HEK293T (cell line): ENCODE results near the gene BMP7.

ENCODE experiments used
- ARNT ChIP-seq: fragments of 450-650 bp; IDR thresholded peaks from 2 replicates; pipeline ENCODE4 v1.6.1; 2017; ENCODE audit warnings: mild to moderate bottlenecking
- BHLHE40 ChIP-seq: fragments of 450-650 bp; IDR thresholded peaks from 2 replicates; pipeline ENCODE4 v1.6.1; 2016; ENCODE audit warnings: mild to moderate bottlenecking, moderate library complexity, borderline replicate concordance
- CTBP1 ChIP-seq: fragments of 450-650 bp; IDR thresholded peaks from 2 replicates; pipeline ENCODE4 v1.6.1; 2016; ENCODE audit warnings: borderline replicate concordance
- FOXA1 ChIP-seq: fragments of 450-650 bp; IDR thresholded peaks from 2 replicates; pipeline ENCODE4 v1.6.1; 2016; ENCODE audit warnings: mild to moderate bottlenecking
- FOXK2 ChIP-seq: fragments of 450-650 bp; IDR thresholded peaks from 2 replicates; pipeline ENCODE4 v1.6.1; 2016; ENCODE audit warnings: mild to moderate bottlenecking
- FOXM1 ChIP-seq: fragments of 450-650 bp; IDR thresholded peaks from 2 replicates; pipeline ENCODE4 v1.6.1; 2017; ENCODE audit warnings: mild to moderate bottlenecking, borderline replicate concordance
- L3MBTL2 ChIP-seq: fragments of 450-650 bp; conservative IDR thresholded peaks from 2 replicates; pipeline ENCODE4 v1.6.1; 2016; ENCODE audit warnings: mild to moderate bottlenecking
- LEF1 ChIP-seq: fragments of 450-650 bp; IDR thresholded peaks from 2 replicates; pipeline ENCODE4 v1.6.1; 2017; ENCODE audit warnings: mild to moderate bottlenecking, borderline replicate concordance
- PKNOX1 ChIP-seq: fragments of 450-650 bp; IDR thresholded peaks from 2 replicates; pipeline ENCODE4 v1.6.1; 2016
- SP1 ChIP-seq: fragments of 450-650 bp; IDR thresholded peaks from 2 replicates; pipeline ENCODE4 v1.6.1; 2017
- SUZ12 ChIP-seq: fragments of 450-650 bp; IDR thresholded peaks from 2 replicates; pipeline ENCODE4 v1.6.1; 2016; ENCODE audit warnings: mild to moderate bottlenecking
- TARDBP ChIP-seq: fragments of 450-650 bp; IDR thresholded peaks from 2 replicates; pipeline ENCODE4 v1.6.1; 2016

GRCh38 chr20:57158474-57158873 is 108.0 kb downstream of the BMP7 start:
- TF ChIP-seq SUZ12 (no peak), PKNOX1 (no peak), FOXA1 (no peak), FOXK2 (no peak), SP1 (no peak), L3MBTL2 (no peak), LEF1 (no peak), CTBP1 (no peak), ARNT (no peak), TARDBP (no peak), FOXM1 (no peak), BHLHE40 (no peak)
